GM19324 (cell line): ENCODE measurements around the gene TM4SF18.
"Not testable (repeated sequence)": the region's sequence is repeated elsewhere in the genome, so short reads cannot be mapped to it uniquely, and the experiment has no call there.

Experiments used
- ATAC-seq: cut with Tn5 transposase; IDR thresholded peaks from one replicate; pipeline ENCODE4 v1.9.1; 2021; ENCODE audit warnings: mild to moderate bottlenecking, moderate library complexity; ENCODE audit not compliant: unreplicated experiment, low FRiP score

The TM4SF18 gene

GRCh38 chr3:149333176-149333859 is at the start of gene TM4SF18:
TM4SF18 (minus strand) TSS chr3:149333636; CDS start chr3:149333382, 254 bp downstream.
- no peak for ATAC-seq

- ATAC-seq = no peak
Observed at GRCh38 chr3:149382518-149382917, 49.1 kb upstream of the TM4SF18 start.

GRCh38 chr3:149382101-149382467 is 48.6 kb upstream of the TM4SF18 start:
- no peak for ATAC-seq

GRCh38 chr3:149381173-149382100 is 48.0 kb upstream of the TM4SF18 start:
- ATAC-seq = no peak

GRCh38 chr3:149380220-149380619 is 46.8 kb upstream of the TM4SF18 start:
- ATAC-seq = not testable (repeated sequence)

GRCh38 chr3:149378478-149379309 is 45.3 kb upstream of the TM4SF18 start:
- ATAC-seq = no peak

- no peak for ATAC-seq
Observed at GRCh38 chr3:149377408-149378364, 44.2 kb upstream of the TM4SF18 start, which contains the start of gene TM4SF1. TM4SF1 (minus strand) TSS chr3:149377649; CDS start chr3:149377547, 102 bp downstream.

GRCh38 chr3:149376718-149377407 is 43.4 kb upstream of the TM4SF18 start:
- no peak for ATAC-seq

GRCh38 chr3:149375501-149376196 is 42.2 kb upstream of the TM4SF18 start:
- no peak for ATAC-seq

GRCh38 chr3:149374793-149375500 is 41.5 kb upstream of the TM4SF18 start:
- ATAC-seq = no peak

GRCh38 chr3:149374391-149374790 is 41.0 kb upstream of the TM4SF18 start:
- no peak for ATAC-seq

GRCh38 chr3:149373235-149374125 is 40.0 kb upstream of the TM4SF18 start:
- no peak for ATAC-seq

- ATAC-seq = no peak
Observed at GRCh38 chr3:149371723-149372114, 38.3 kb upstream of the TM4SF18 start.

- ATAC-seq = no peak
Observed at GRCh38 chr3:149371001-149371722, 37.7 kb upstream of the TM4SF18 start.

GRCh38 chr3:149369991-149370866 is 36.8 kb upstream of the TM4SF18 start:
- ATAC-seq = no peak
